Left forelimb (tissue), 1 donor: ENCODE results near the gene PRR22.
"Not testable (repeated sequence)": the region's sequence is repeated elsewhere in the genome, so short reads cannot be mapped to it uniquely, and the experiment has no call there.

Experiments
- DNase-seq: peaks from one replicate; pipeline ENCODE4 v3.0.0-alpha.2; 2018; ENCODE audit warnings: low spot score

The PRR22 gene

DNA sequence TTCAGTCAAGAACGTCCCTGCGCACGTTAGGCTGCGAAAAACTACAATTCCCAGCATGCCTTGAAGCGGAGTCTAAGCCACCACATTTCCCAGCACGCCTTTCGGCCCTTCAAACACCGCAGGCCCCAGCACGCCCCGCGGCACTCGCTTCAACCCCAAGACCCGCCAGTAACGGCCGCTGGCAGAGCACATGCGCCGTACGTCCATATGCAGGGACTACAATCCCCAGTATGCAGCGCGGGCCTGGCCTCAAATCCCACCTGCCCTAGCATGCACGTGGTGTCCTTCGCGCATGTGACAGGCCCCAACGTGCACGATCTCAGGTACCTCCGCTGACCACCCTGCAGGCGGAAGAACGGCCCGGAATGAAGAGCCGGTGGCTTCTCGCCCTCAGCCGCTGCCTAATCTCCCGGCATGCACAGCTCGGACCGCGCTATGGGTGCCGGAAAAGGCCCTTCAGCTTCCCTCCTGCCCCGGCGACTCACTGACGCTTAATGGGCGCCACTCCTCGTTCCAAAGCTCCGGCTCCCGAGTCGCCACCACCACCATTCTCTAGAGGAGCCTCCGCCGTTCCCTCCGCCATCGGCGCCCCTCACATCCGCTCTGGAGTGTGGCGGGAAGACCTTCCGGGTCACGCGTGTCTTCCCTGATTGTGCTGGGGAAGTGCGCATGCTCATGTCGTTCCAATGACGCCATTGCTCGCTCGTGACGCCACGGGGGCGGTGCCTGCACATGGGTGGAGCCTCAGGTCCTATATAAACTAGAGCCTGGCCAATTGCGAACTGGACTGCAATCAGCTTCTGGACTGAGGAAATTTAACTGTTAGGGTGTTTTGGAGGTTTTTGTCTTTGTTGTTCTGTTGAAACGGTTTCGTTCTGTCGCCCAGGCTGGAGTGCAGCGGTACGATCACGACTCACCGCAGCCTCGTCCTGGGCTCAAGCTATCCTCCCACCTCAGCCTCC lies 6.3 kb upstream of the PRR22 start, which contains the start of gene DUS3L:
DUS3L (minus strand) TSS at position 605 of the 962 bp plus-strand sequence; CDS start at position 583, 22 bp downstream.
- DNase-seq = peak; percentile 96

DNA sequence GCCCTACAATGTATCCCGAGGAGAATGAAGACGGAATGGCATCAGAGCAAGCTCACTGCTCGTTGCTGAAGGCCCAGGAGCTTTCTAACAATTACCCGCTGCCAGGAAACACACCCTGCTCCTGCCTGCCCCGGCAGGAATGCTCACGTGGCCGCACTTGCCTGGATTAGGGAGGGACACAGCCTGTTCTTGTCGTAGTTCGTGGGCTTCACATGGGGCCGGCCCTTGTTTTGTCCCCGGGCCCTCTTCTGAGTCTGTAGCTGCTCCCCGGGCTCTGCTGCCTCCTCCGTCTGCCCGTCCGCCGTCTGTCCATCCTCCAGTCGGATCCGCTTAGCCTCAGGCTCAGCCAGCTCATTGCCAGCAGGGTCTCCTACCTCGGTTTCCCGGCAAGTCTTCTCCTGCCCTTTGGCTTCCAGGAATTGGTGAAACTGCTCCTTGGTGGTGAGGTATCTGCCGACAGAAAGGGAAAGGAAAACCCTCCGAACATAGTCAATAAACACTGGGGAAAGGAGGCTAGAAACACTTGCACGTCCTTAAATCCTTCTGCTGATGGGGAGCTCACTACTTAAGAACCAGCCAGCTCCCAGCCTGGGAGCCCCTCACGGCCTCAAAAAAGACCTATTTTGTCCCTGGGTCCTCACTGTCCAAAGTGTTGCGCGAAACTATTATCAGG lies 5.5 kb upstream of the PRR22 start:
- DNase-seq = no peak

- no peak for DNase-seq
Observed at GRCh38 chr19:5789351-5789761, 4.8 kb upstream of the PRR22 start.

GRCh38 chr19:5788422-5788821 lies 3.9 kb upstream of the PRR22 start:
- DNase-seq = no peak

- no peak for DNase-seq
Observed at GRCh38 chr19:5787409-5788182, 3.0 kb upstream of the PRR22 start.

GRCh38 chr19:5786593-5787408 lies 2.3 kb upstream of the PRR22 start:
- no peak for DNase-seq

DNA sequence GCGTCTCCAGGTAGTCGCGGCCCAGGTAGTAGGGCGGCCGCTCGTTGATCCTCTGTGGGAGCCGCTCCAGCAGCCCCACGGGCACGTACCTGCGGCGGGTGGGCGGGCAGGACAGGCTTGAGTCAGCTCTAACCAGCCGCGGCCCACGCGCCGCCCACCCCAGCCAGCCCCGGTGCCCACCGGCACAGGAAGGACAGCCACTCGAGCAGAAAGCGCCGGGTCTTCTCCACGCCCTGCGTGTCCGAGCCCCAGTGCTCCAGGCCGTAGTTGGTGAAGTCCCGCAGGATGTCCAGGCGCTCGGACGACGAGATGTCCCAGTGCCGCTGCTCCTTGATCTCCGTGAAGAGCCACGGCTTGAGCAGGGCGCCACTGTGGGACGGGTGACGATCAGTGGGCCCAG lies 877 bp upstream of the PRR22 start:
- no peak for DNase-seq

DNA sequence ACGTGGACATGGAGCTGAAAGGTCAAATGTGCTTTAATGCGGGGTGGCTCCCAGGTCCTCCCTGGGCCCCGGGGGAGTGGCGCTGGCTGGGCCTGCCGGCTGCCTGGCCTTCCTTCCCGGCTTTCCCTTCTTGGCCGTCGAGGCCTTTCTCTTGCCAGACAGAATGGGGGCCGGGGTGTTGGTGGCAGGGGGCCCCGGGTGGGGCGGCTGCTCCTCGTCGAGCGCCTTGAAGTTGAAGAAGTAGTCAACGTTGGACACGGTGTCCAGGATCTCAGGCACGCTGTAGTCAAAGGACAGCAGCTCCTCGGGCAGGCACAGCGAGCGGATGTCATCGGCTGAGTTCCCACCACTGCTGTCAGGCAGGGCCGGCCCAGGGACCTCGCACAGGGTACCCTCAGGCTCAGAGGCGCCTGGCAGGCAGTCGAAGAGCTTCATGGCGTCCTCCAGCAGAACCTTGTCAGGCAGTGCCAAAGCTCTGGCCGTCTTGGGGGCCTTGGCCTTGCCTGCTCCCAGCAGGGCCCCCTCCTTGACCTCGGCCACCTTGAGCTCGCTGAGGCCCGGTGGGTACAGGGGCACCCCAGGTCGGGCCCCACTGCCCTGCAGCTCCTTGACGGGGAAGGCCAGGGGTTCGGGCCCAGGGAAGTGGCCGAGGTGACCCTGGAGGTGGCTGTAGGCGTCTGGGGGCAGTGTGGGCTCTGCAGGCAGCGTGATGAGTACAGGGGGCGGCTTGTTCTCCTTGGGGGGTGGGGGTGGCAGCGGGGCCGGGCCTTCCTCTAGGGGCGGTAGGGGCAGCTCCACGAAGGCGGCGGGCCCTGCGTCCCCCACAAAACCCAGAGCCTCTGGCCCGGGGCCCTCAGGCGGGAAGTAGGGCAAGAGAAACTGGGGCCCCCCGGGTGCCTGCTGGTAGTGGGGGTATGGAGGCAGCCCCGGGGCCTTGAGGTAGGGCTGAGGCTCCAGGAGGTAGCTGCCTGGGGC lies 1.3 kb downstream of the PRR22 start:
- DNase-seq = no peak

DNA sequence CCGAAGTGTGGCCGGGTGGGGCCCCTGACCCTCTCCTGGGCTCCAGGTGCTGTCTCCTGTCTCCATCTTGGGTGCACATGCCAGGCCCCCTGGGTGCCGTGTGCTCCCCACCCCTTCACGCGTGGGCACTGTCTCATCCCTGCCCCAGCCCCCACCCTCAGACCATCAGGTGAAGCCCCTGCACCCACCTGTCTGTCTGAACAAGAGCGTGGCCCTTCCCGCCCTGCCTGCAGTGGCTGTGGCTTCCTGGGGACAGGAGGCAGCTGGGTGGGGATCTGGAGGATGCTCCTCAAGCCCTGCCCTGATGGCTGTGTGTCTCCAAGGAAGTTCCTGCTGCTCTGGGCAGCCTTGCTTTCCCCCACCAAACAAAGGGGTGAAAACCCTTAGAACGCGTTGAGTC lies 2.2 kb downstream of the PRR22 start:
- DNase-seq = no peak

GRCh38 chr19:5780916-5781315 lies 3.6 kb downstream of the PRR22 start:
- not testable (repeated sequence) for DNase-seq

GRCh38 chr19:5778402-5778801 lies 6.1 kb downstream of the PRR22 start:
- no peak for DNase-seq

- DNase-seq = no peak
Observed at GRCh38 chr19:5775668-5776309, 8.8 kb downstream of the PRR22 start.

- DNase-seq = no peak
Observed at GRCh38 chr19:5774921-5775320, 9.6 kb downstream of the PRR22 start.

- DNase-seq = no peak
Observed at GRCh38 chr19:5773276-5773675, 11.3 kb downstream of the PRR22 start.

DNA sequence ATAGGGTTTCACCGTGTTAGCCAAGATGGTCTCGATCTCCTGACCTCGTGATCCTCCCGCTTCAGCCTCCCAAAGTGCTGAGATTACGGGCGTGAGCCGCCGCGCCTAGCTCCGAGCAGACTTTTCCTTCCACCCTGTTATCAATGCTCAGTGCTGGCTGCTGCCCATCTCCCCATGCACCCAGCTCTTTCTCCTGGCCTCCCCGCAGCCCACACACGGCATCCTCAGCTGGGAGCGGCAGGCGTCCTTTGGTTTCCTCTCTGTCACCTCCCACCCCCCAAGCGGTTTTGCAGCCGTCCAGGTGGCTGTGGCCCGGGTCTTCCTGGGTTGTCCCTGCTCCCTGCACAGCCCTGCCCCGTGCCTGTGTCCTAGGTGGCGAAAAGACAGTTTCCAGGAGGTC lies 12.1 kb downstream of the PRR22 start:
- no peak for DNase-seq

GRCh38 chr19:5767949-5768348 lies 16.6 kb downstream of the PRR22 start:
- DNase-seq = no peak

- no peak for DNase-seq
Observed at GRCh38 chr19:5765220-5765619, 19.3 kb downstream of the PRR22 start.

- DNase-seq = no peak
Observed at GRCh38 chr19:5762608-5763217, 21.8 kb downstream of the PRR22 start.

GRCh38 chr19:5753743-5754142 lies 30.8 kb downstream of the PRR22 start:
- no peak for DNase-seq
